SH-SY5Y (cell line): ENCODE data around the gene ZP3.

Experiments used
- GATA2 ChIP-seq: IDR thresholded peaks from 2 replicates; pipeline ENCODE4 v1.6.1; 2011; ENCODE audit warnings: mild to moderate bottlenecking, low read depth, low read length
- GATA3 ChIP-seq: IDR thresholded peaks from 2 replicates; pipeline ENCODE4 v1.6.1; 2011; ENCODE audit warnings: low read depth, mild to moderate bottlenecking, low read length, moderate library complexity

DNA sequence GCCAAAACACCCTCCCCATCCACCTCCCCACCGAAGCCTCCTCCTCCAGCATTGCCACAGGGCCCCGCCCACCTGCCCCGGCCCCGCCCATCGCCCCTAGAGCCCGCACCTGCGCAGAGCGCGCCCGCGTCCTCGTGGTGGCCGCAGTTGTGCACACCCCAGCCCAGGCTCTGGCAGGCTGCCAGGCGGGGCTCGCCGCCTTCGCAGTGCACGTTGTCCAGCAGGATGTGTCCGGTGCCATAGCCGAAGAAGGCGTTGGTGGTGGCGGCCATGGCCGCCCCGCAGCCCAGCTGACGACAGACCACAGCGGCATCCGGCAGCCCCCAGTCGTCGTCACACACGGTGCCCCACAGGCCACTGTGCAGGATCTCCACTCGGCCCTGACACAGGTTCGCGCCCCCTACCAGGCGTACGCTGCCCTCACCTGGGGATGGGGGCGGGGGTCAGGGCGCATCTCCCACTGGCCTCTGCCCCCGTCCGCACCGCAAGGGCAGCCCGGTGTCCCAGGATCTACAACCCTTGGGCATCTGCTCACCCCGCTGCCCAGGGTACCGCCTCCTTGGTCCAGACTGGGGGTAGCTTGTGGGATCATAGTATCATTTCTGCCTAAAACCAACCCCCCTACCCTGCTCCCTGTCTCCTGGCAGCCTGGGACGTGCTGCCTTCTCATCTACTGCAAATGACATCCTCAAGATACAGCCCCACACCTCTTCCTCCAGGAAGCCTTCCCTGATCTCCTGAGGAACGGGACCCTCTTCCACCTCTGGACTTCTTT lies 27.2 kb upstream of the ZP3 start:
- TF ChIP-seq GATA3: no peak
- TF ChIP-seq GATA2: no peak
